K562 (cell line): ENCODE results near the gene GRIK2.

ENCODE experiments used
- JUNB ChIP-seq: fragments of 450-650 bp; formaldehyde crosslinking; conservative IDR thresholded peaks from 2 replicates; pipeline ENCODE4 v1.4.0; 2020; ENCODE audit warnings: mild to moderate bottlenecking
- NCOA2 ChIP-seq, 2 experiments: fragments of 450-650 bp; IDR thresholded peaks; 2 replicates each; pipeline ENCODE4 v1.6.1; 2018; ENCODE audit warnings: mild to moderate bottlenecking in 2 of 2, moderate library complexity in 1 of 2; ENCODE audit not compliant: partially characterized antibody in 2 of 2
- NRF1 ChIP-seq, 2 experiments: fragments of 450-650 bp; IDR thresholded peaks in 1 of 2; conservative IDR thresholded peaks in 1 of 2; 2 replicates each; pipeline ENCODE4 v1.6.1; 2014; ENCODE audit warnings: mild to moderate bottlenecking in 2 of 2
- POLR2A ChIP-seq: fragments of 450-650 bp; conservative IDR thresholded peaks from 2 replicates; pipeline ENCODE4 v1.6.1; 2016
- YY1 ChIP-seq, 3 experiments: IDR thresholded peaks; 2 replicates each; pipeline ENCODE4 v1.6.1; 2011; ENCODE audit warnings: low read length in 2 of 3, mild to moderate bottlenecking in 2 of 3, moderate library complexity in 2 of 3, borderline replicate concordance in 1 of 3, control low read depth in 1 of 3, low read depth in 1 of 3; ENCODE audit not compliant: insufficient read depth in 3 of 3, insufficient replicate concordance in 2 of 3, control insufficient read depth in 1 of 3, insufficient read length in 1 of 3; ENCODE audit errors: extremely low read depth in 1 of 3
- ZNF551 ChIP-seq: fragments of 250-450 bp; sonication (Bioruptor Pico); IDR thresholded peaks from 2 replicates; pipeline ENCODE4 v1.5.0; 2021; ENCODE audit warnings: mild to moderate bottlenecking, moderate library complexity
- ZNF76 ChIP-seq: fragments of 250-450 bp; sonication (Bioruptor Pico); IDR thresholded peaks from 2 replicates; pipeline ENCODE4 v1.4.0; 2020; ENCODE audit warnings: mild to moderate bottlenecking, moderate library complexity, borderline replicate concordance
- ZSCAN29 ChIP-seq: fragments of 450-650 bp; IDR thresholded peaks from 2 replicates; pipeline ENCODE4 v1.6.1; 2017
- TF ChIP-seq, protein P1 (sequence below), 3 experiments: IDR thresholded peaks in 2 of 3; conservative IDR thresholded peaks in 1 of 3; 2 replicates each; pipeline ENCODE4 v1.5.1; 2011 to 2012; ENCODE audit warnings: low read length in 3 of 3, mild to moderate bottlenecking in 3 of 3, control low read depth in 2 of 3, improper control_type of control experiment in 1 of 3, inconsistent platforms in 1 of 3, low read depth in 1 of 3, mixed read lengths in 1 of 3, moderate library complexity in 1 of 3; ENCODE audit not compliant: insufficient read depth in 2 of 3
- TF ChIP-seq, protein P2 (sequence below): sonication (generic); formaldehyde crosslinking; IDR thresholded peaks from 2 replicates; pipeline ENCODE4 v1.5.0; 2020; ENCODE audit warnings: missing genetic modification reagents
- TF ChIP-seq, protein P3 (sequence below): fragments of 450-650 bp; IDR thresholded peaks from 2 replicates; pipeline ENCODE4 v1.6.1; 2017; ENCODE audit warnings: mild to moderate bottlenecking, moderate library complexity

DNA sequence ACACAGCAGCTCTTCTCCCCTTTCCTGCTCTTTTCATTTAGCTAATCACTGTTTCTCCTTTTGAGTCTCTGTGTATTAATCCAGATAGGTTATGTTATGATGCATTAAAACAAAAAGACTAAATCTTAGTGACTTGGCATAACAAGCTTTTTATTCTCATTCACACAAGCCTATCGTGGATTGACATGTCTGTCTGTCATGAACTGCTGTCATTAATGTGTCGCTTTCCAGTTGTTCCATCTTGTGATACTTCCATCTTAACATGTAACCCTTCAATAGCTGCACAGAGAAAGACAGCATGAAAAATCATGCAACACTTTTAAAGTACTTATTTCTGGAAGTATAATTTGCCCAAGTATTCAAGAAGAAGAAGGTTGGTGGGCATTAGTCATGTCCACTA lies 128.7 kb downstream of the GRIK2 start:
- TF ChIP-seq YY1 (IDR thresholded peaks at IDR 0.05; ENCODE audit: borderline replicate concordance in 1 of 3, control insufficient read depth in 1 of 3, extremely low read depth in 1 of 3, insufficient read depth in 3 of 3, insufficient read length in 1 of 3, insufficient replicate concordance in 2 of 3, low read depth in 1 of 3, low read length in 2 of 3) (no peak), NRF1 (conservative IDR thresholded peaks at IDR 0.05 in 1 of 2, IDR thresholded peaks at IDR 0.05 in 1 of 2) (no peak), ZNF76 (no peak), NCOA2 (IDR thresholded peaks at IDR 0.05; ENCODE audit: partially characterized antibody in 2 of 2) (no peak), JUNB (CRISPR knock-in tag) (no peak), ZNF551 (CRISPR knock-in tag) (no peak), POLR2A (no peak), ZSCAN29 (no peak)
- TF ChIP-seq, protein P1, sequence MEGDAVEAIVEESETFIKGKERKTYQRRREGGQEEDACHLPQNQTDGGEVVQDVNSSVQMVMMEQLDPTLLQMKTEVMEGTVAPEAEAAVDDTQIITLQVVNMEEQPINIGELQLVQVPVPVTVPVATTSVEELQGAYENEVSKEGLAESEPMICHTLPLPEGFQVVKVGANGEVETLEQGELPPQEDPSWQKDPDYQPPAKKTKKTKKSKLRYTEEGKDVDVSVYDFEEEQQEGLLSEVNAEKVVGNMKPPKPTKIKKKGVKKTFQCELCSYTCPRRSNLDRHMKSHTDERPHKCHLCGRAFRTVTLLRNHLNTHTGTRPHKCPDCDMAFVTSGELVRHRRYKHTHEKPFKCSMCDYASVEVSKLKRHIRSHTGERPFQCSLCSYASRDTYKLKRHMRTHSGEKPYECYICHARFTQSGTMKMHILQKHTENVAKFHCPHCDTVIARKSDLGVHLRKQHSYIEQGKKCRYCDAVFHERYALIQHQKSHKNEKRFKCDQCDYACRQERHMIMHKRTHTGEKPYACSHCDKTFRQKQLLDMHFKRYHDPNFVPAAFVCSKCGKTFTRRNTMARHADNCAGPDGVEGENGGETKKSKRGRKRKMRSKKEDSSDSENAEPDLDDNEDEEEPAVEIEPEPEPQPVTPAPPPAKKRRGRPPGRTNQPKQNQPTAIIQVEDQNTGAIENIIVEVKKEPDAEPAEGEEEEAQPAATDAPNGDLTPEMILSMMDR (IDR thresholded peaks at IDR 0.05 in 2 of 3, conservative IDR thresholded peaks at IDR 0.05 in 1 of 3; ENCODE audit: insufficient read depth in 2 of 3, low read depth in 1 of 3, low read length in 3 of 3), result no peak
- TF ChIP-seq, protein P2, sequence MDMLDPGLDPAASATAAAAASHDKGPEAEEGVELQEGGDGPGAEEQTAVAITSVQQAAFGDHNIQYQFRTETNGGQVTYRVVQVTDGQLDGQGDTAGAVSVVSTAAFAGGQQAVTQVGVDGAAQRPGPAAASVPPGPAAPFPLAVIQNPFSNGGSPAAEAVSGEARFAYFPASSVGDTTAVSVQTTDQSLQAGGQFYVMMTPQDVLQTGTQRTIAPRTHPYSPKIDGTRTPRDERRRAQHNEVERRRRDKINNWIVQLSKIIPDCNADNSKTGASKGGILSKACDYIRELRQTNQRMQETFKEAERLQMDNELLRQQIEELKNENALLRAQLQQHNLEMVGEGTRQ, result no peak
- TF ChIP-seq, protein P3, sequence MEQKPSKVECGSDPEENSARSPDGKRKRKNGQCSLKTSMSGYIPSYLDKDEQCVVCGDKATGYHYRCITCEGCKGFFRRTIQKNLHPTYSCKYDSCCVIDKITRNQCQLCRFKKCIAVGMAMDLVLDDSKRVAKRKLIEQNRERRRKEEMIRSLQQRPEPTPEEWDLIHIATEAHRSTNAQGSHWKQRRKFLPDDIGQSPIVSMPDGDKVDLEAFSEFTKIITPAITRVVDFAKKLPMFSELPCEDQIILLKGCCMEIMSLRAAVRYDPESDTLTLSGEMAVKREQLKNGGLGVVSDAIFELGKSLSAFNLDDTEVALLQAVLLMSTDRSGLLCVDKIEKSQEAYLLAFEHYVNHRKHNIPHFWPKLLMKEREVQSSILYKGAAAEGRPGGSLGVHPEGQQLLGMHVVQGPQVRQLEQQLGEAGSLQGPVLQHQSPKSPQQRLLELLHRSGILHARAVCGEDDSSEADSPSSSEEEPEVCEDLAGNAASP, result no peak
